ENCODE data around the gene CTDSPL. TPM values are rescaled to one million over a fixed set of nuclear protein-coding genes. Genes with fewer than 3 reads are reported as not detected.
"Not testable (repeated sequence)": the region's sequence is repeated elsewhere in the genome, so short reads cannot be mapped to it uniquely, and the experiment has no call there.

Gene CTDSPL
- polyA plus RNA-seq, 1 experiment: 40.4 TPM

DNA sequence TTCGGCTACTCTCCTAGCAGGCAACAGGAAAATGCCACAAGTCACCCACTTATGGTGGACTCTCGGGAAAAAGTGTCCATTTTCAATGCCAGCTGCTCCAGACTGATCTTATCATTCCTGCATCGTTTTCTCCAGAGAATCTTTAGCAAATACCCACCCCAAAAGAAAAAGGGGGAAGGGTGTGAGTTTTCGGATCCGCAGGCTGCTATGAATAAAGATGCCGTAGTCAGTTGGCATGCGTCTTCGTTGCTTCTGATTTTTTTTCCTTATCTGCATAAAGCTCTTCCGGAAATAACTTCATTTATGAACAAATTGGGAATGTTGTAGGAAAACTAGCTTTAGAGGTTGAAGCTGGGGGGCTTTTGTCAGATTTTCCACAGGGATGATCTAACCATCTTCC is 106.5 kb downstream of the CTDSPL start:
- DNase-seq (ENCODE audit: low read depth, low spot score): no peak
- POLR2A ChIA-PET: interaction anchor here (0.9 kb wide), 1 partner anchor 14 kb away, joined by 3 read pairs; no protein-coding TSS in a partner anchor
- no peak overlapping the region for H3K27ac ChIP-seq (ENCODE audit: low read depth, low read length)
- no peaks in the 10 kb centered on the region for H3K9me3 ChIP-seq (ENCODE audit: control insufficient read depth, insufficient read depth, low read length)
- CTCF ChIA-PET: interaction anchor here (0.6 to 10.9 kb wide), 23 partner anchors 9 to 975 kb away, joined by 3 to 241 read pairs (median 6); partner anchors contain the start of gene MLH1
- TF ChIP-seq, protein P1, sequence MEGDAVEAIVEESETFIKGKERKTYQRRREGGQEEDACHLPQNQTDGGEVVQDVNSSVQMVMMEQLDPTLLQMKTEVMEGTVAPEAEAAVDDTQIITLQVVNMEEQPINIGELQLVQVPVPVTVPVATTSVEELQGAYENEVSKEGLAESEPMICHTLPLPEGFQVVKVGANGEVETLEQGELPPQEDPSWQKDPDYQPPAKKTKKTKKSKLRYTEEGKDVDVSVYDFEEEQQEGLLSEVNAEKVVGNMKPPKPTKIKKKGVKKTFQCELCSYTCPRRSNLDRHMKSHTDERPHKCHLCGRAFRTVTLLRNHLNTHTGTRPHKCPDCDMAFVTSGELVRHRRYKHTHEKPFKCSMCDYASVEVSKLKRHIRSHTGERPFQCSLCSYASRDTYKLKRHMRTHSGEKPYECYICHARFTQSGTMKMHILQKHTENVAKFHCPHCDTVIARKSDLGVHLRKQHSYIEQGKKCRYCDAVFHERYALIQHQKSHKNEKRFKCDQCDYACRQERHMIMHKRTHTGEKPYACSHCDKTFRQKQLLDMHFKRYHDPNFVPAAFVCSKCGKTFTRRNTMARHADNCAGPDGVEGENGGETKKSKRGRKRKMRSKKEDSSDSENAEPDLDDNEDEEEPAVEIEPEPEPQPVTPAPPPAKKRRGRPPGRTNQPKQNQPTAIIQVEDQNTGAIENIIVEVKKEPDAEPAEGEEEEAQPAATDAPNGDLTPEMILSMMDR (IDR thresholded peaks at IDR 0.05; ENCODE audit: low read depth, low read length): no peak
- H3K4me3 ChIP-seq (ENCODE audit: low read depth, low read length): no peak overlapping the region
- H3K27me3 ChIP-seq (ENCODE audit: control insufficient read depth, insufficient read depth, low read length): no peaks in the 10 kb centered on the region

- Histone ChIP-seq H3K27me3 (ENCODE audit: control insufficient read depth, insufficient read depth, low read length) (no peaks in the 10 kb centered on the region), H3K4me3 (ENCODE audit: low read depth, low read length) (no peak overlapping the region), H3K9me3 (ENCODE audit: control insufficient read depth, insufficient read depth, low read length) (no peaks in the 10 kb centered on the region), H3K27ac (ENCODE audit: low read depth, low read length) (no peak overlapping the region)
- POLR2A ChIA-PET: interaction anchor here (0.6 kb wide), 1 partner anchor 160 kb away, joined by 9 read pairs; no protein-coding TSS in a partner anchor
- CTCF ChIA-PET: interaction anchor here (0.8 to 10.9 kb wide), 9 partner anchors 12 to 143 kb away, joined by 3 to 241 read pairs (median 7); no protein-coding TSS in a partner anchor
- TF ChIP-seq, protein P1 (IDR thresholded peaks at IDR 0.05; ENCODE audit: low read depth, low read length): no peak
- DNase-seq (ENCODE audit: low read depth, low spot score): no peak
Measured at GRCh38 chr3:37968813-37969595, 107.3 kb downstream of the CTDSPL start.

GRCh38 chr3:37969596-37970100 is 108.0 kb downstream of the CTDSPL start:
- Histone ChIP-seq H3K9me3 (ENCODE audit: control insufficient read depth, insufficient read depth, low read length) (no peaks in the 10 kb centered on the region), H3K27ac (ENCODE audit: low read depth, low read length) (no peak overlapping the region), H3K4me3 (ENCODE audit: low read depth, low read length) (no peak overlapping the region), H3K27me3 (ENCODE audit: control insufficient read depth, insufficient read depth, low read length) (no peaks in the 10 kb centered on the region)
- TF ChIP-seq, protein P1 (IDR thresholded peaks at IDR 0.05; ENCODE audit: low read depth, low read length): no peak
- ChIA-PET POLR2A (interaction anchor here (0.6 kb wide), 1 partner anchor 160 kb away, joined by 9 read pairs; no protein-coding TSS in a partner anchor), CTCF (interaction anchor here (0.8 to 10.9 kb wide), 3 partner anchors 9 to 114 kb away, joined by 3 to 241 read pairs (median 5); no protein-coding TSS in a partner anchor)
- no peak for DNase-seq (ENCODE audit: low read depth, low spot score)

- Histone ChIP-seq H3K4me3 (ENCODE audit: low read depth, low read length) (no peak overlapping the region), H3K9me3 (ENCODE audit: control insufficient read depth, insufficient read depth, low read length) (no peaks in the 10 kb centered on the region), H3K27me3 (ENCODE audit: control insufficient read depth, insufficient read depth, low read length) (no peaks in the 10 kb centered on the region), H3K27ac (ENCODE audit: low read depth, low read length) (no peak overlapping the region)
- TF ChIP-seq, protein P1 (IDR thresholded peaks at IDR 0.05; ENCODE audit: low read depth, low read length): no peak
- DNase-seq (ENCODE audit: low read depth, low spot score): no peak
- POLR2A ChIA-PET: no interaction called here
- CTCF ChIA-PET: interaction anchor here (1.1 to 10.9 kb wide), 2 partner anchors 10 to 115 kb away, joined by 3 to 241 read pairs; no protein-coding TSS in a partner anchor
Measured at GRCh38 chr3:37970802-37971201, 109.1 kb downstream of the CTDSPL start.

GRCh38 chr3:37971467-37971866 is 109.8 kb downstream of the CTDSPL start:
- ChIA-PET POLR2A (no interaction called here), CTCF (interaction anchor here (1.0 to 4.2 kb wide), 3 partner anchors 32 to 118 kb away, joined by 3 to 59 read pairs (median 3); no protein-coding TSS in a partner anchor)
- Histone ChIP-seq H3K4me3 (ENCODE audit: low read depth, low read length) (no peak overlapping the region), H3K27ac (ENCODE audit: low read depth, low read length) (no peak overlapping the region), H3K27me3 (ENCODE audit: control insufficient read depth, insufficient read depth, low read length) (no peaks in the 10 kb centered on the region), H3K9me3 (ENCODE audit: control insufficient read depth, insufficient read depth, low read length) (no peaks in the 10 kb centered on the region)
- TF ChIP-seq, protein P1 (IDR thresholded peaks at IDR 0.05; ENCODE audit: low read depth, low read length): no peak
- no peak for DNase-seq (ENCODE audit: low read depth, low spot score)

DNA sequence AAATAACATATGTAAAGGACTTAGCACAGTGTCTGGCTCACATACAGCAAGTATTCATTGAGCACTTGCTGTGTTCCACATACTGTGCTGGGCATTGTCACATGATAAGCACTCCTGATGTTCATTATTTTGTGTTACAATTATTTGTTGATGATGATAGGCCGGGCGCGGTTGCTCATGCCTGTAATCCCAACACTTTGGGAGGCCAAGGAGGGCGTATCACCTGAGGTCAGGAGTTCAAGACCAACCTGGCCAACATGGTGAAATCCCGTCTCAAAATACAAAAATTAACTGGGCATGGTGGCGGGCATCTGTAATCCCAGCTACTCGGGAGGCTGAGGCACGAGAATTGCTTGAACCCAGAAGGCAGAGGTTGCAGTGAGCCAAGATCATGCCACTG is 110.4 kb downstream of the CTDSPL start:
- not testable (repeated sequence) for H3K9me3 ChIP-seq (ENCODE audit: control insufficient read depth, insufficient read depth, low read length); H3K27me3 ChIP-seq (ENCODE audit: control insufficient read depth, insufficient read depth, low read length); H3K27ac ChIP-seq (ENCODE audit: low read depth, low read length); H3K4me3 ChIP-seq (ENCODE audit: low read depth, low read length); DNase-seq (ENCODE audit: low read depth, low spot score)
- CTCF ChIA-PET: interaction anchor here (1.0 to 4.2 kb wide), 3 partner anchors 32 to 119 kb away, joined by 3 to 59 read pairs (median 3); no protein-coding TSS in a partner anchor
- POLR2A ChIA-PET: interaction anchor here (1.1 kb wide), 1 partner anchor 108 kb away, joined by 3 read pairs; no protein-coding TSS in a partner anchor

Measured in AG04450 (cell line).